HG03196 (cell line): ENCODE data around the gene PARP8.
"Not testable (repeated sequence)": the region's sequence is repeated elsewhere in the genome, so short reads cannot be mapped to it uniquely, and the experiment has no call there.

Experiments
- ATAC-seq: cut with Tn5 transposase; IDR thresholded peaks from one replicate; pipeline ENCODE4 v1.9.1; 2021; ENCODE audit not compliant: unreplicated experiment

The PARP8 gene

GRCh38 chr5:50770441-50770840 is 104.0 kb downstream of the PARP8 start:
- ATAC-seq: no peak

GRCh38 chr5:50774446-50775175 is 108.2 kb downstream of the PARP8 start:
- not testable (repeated sequence) for ATAC-seq

- no peak for ATAC-seq
These were observed 119.6 kb downstream of the PARP8 start for GRCh38 chr5:50786073-50786472.

- ATAC-seq: no peak
These were observed 125.4 kb downstream of the PARP8 start for GRCh38 chr5:50791813-50792212.

- ATAC-seq: no peak
These were observed 126.4 kb downstream of the PARP8 start for GRCh38 chr5:50792843-50793242.

GRCh38 chr5:50794812-50795211 is 128.4 kb downstream of the PARP8 start:
- ATAC-seq: no peak

GRCh38 chr5:50798002-50798401 is 131.6 kb downstream of the PARP8 start:
- no peak for ATAC-seq

- no peak for ATAC-seq
These were observed 133.2 kb downstream of the PARP8 start for GRCh38 chr5:50799596-50799995.

GRCh38 chr5:50800410-50800809 is 134.0 kb downstream of the PARP8 start:
- ATAC-seq: no peak

GRCh38 chr5:50807661-50808060 is 141.2 kb downstream of the PARP8 start:
- no peak for ATAC-seq

- ATAC-seq: no peak
These were observed 142.0 kb downstream of the PARP8 start for GRCh38 chr5:50808406-50808805.

GRCh38 chr5:50811746-50812145 is 145.3 kb downstream of the PARP8 start:
- not testable (repeated sequence) for ATAC-seq

- no peak for ATAC-seq
These were observed 147.3 kb downstream of the PARP8 start for GRCh38 chr5:50813691-50814090.

GRCh38 chr5:50814556-50814955 is 148.1 kb downstream of the PARP8 start:
- ATAC-seq: no peak

- no peak for ATAC-seq
These were observed 155.6 kb downstream of the PARP8 start for GRCh38 chr5:50822046-50822445.

- no peak for ATAC-seq
These were observed 156.3 kb downstream of the PARP8 start for GRCh38 chr5:50822761-50823160.

GRCh38 chr5:50823568-50823967 is 157.1 kb downstream of the PARP8 start:
- no peak for ATAC-seq

- no peak for ATAC-seq
These were observed 157.7 kb downstream of the PARP8 start for GRCh38 chr5:50824109-50824508.

- no peak for ATAC-seq
These were observed 161.2 kb downstream of the PARP8 start for GRCh38 chr5:50827516-50828247.

GRCh38 chr5:50829023-50829422 is 162.6 kb downstream of the PARP8 start:
- no peak for ATAC-seq

GRCh38 chr5:50832657-50833284 is 166.3 kb downstream of the PARP8 start:
- ATAC-seq: no peak

- no peak for ATAC-seq
These were observed 169.9 kb downstream of the PARP8 start for GRCh38 chr5:50836356-50836755.
